Measurements from ENCODE around the gene PTPN9. TPM values are rescaled to one million over a fixed set of nuclear protein-coding genes. Genes with fewer than 3 reads are reported as not detected.

The PTPN9 gene
- total and polyA plus RNA-seq, 2 of the 13 experiments (the other 11 are each of a cell fraction or from before 2014, with no cell fraction given), result 16.6 to 19.9 TPM

- no peak for DNase-seq (ENCODE audit: low spot score)
Measured at GRCh38 chr15:75599401-75599800, 20.3 kb upstream of the PTPN9 start.

More at GRCh38 chr15:75599401-75599800, 20.3 kb upstream of the PTPN9 start:
- H3K4me1 ChIP-seq (ENCODE audit: insufficient read depth, low read length), result no peaks in the 10 kb centered on the region
- in situ Hi-C loops (cut with HindIII; ENCODE audit: extremely low pct_ligation_motif_present, low pct_unique_long_range_greater_than_20kb), result no loop called here
- no peaks in the 10 kb centered on the region for H4K20me1 ChIP-seq (ENCODE audit: insufficient read depth, low read length)
- 57% methylated on average over 2 of the region's 2 CpGs for WGBS (ENCODE audit: low lambda C conversion rate)
- no peak overlapping the region for H3K4me2 ChIP-seq (ENCODE audit: low read depth, low read length)
- peaks cover 10 to 24% of the 10 kb centered on the region in 2 experiments; a peak in 4 of 5 replicates for H3K36me3 ChIP-seq (replicated peaks in 1 of 2; ENCODE audit: control insufficient read depth in 1 of 2, insufficient read depth in 2 of 2, low read length in 2 of 2)
- H3K27me3 ChIP-seq (ENCODE audit: control insufficient read depth in 1 of 2, insufficient read depth in 2 of 2, low read length in 2 of 2), result no peaks in the 10 kb centered on the region
- H3K9me3 ChIP-seq (ENCODE audit: low read length), result no peaks in the 10 kb centered on the region
- H3K79me2 ChIP-seq (ENCODE audit: insufficient read depth, low read length), result no peaks in the 10 kb centered on the region
- no peak overlapping the region for H3K9ac ChIP-seq (ENCODE audit: insufficient read depth, low read depth, low read length)
- no peak overlapping the region for H2AFZ ChIP-seq (ENCODE audit: low read length)
- ATAC-seq (no peak), FAIRE-seq (no peak)
- POLR2A ChIA-PET, result no interaction called here
- H3K4me3 ChIP-seq (replicated peaks in 1 of 3; ENCODE audit: insufficient read depth in 1 of 3, low read depth in 2 of 3, low read length in 3 of 3), result no peak overlapping the region
- intact Hi-C loops (cut with micrococcal nuclease; ENCODE audit: unreplicated experiment), result no loop called here
- no peak for TF ChIP-seq TERF1 (CRISPR knock-in tag; IDR thresholded peaks at IDR 0.05)
- no peak for TF ChIP-seq HMGXB4 (CRISPR knock-in tag; IDR thresholded peaks at IDR 0.05; ENCODE audit: borderline replicate concordance in 1 of 2, low read depth in 1 of 2)
- TF ChIP-seq ZNF776 (CRISPR knock-in tag; IDR thresholded peaks at IDR 0.05), result no peak
- no peak for TF ChIP-seq THAP7 (CRISPR knock-in tag; IDR thresholded peaks at IDR 0.05)
- TF ChIP-seq MXD1 (CRISPR knock-in tag; IDR thresholded peaks at IDR 0.05), result no peak
- no peak for TF ChIP-seq HDAC2 (CRISPR knock-in tag; IDR thresholded peaks at IDR 0.05)
- TF ChIP-seq MAFK (conservative IDR thresholded peaks at IDR 0.05 in 1 of 2, IDR thresholded peaks at IDR 0.05 in 1 of 2; ENCODE audit: low read length in 2 of 2), result no peak
- no peak for TF ChIP-seq U2AF1 (optimal IDR thresholded peaks at IDR 0.05; ENCODE audit: low read depth, low read length)
- TF ChIP-seq HMG20A (CRISPR knock-in tag; IDR thresholded peaks at IDR 0.05; ENCODE audit: borderline replicate concordance), result no peak
- TF ChIP-seq ZNF251 (CRISPR knock-in tag; IDR thresholded peaks at IDR 0.05), result no peak
- no peak for TF ChIP-seq ZNF75D (CRISPR knock-in tag; IDR thresholded peaks at IDR 0.05; ENCODE audit: borderline replicate concordance)
- TF ChIP-seq SMAD9 (CRISPR knock-in tag; IDR thresholded peaks at IDR 0.05), result no peak
- CTCF ChIA-PET (ENCODE audit: low intra/inter-chr PET ratio, low total read pairs), result no interaction called here
- H3K27ac ChIP-seq (ENCODE audit: extremely low read length, insufficient read depth, low read length), result no peak overlapping the region
- no TSS peak for BruUV-seq (replicated peaks)

Measured in HepG2 (cell line).